Esophagus muscularis mucosa (tissue), 4 donors: ENCODE data around the gene ZNF454. TPM values are rescaled to one million over a fixed set of nuclear protein-coding genes. Genes with fewer than 3 reads are reported as not detected.

Source experiments
- DNase-seq: peaks from one replicate; pipeline ENCODE4 v3.0.0-alpha.2; 2017; ENCODE audit errors: extremely low spot score
- H3K27ac ChIP-seq, 4 donors: fragments of 200-600 bp; sonication (generic); replicated peaks in 1 of 4; 1 replicate in 3 of 4; 2 replicates in 1 of 4; pipeline ENCODE4 v1.5.1; 2016 to 2019; ENCODE audit warnings: mild to moderate bottlenecking in 1 of 4
- H3K27me3 ChIP-seq, 4 donors: fragments of 200-600 bp; sonication (generic); one replicate each; pipeline versions ENCODE4 v1.5.1 to v1.6.0; 2016 to 2019
- H3K36me3 ChIP-seq, 4 donors: fragments of 200-600 bp; sonication (generic); one replicate each; pipeline ENCODE4 v1.5.1; 2016 to 2019
- H3K4me1 ChIP-seq, 4 donors: fragments of 200-600 bp; sonication (generic); one replicate each; pipeline ENCODE4 v1.5.1; 2016 to 2019
- H3K4me3 ChIP-seq, 4 donors: fragments of 200-600 bp; sonication (generic); 1 replicate in 2 of 4; 2 replicates in 2 of 4; pipeline ENCODE4 v1.5.1; 2016 to 2019; ENCODE audit warnings: mild to moderate bottlenecking in 4 of 4, moderate library complexity in 1 of 4
- H3K9me3 ChIP-seq, 4 donors: fragments of 200-600 bp; sonication (generic); 1 replicate in 3 of 4; 2 replicates in 1 of 4; pipeline ENCODE4 v1.5.1; 2016 to 2019
- CTCF ChIP-seq, 3 experiments: fragments of 200-600 bp in 2 of 3; fragments of 450-650 bp in 1 of 3; sonication (generic) in 2 of 3; IDR thresholded peaks; one replicate each; pipeline ENCODE4 v1.5.1; 2017 to 2019; ENCODE audit warnings: antibody characterized with exemption in 3 of 3, mild to moderate bottlenecking in 2 of 3, moderate library complexity in 1 of 3
- EP300 ChIP-seq: sonication (generic); formaldehyde crosslinking; IDR thresholded peaks from one replicate; pipeline ENCODE4 v1.6.1; 2017; ENCODE audit warnings: antibody characterized with exemption
- POLR2A ChIP-seq: fragments of 450-650 bp; IDR thresholded peaks from one replicate; pipeline ENCODE4 v1.6.1; 2017; ENCODE audit warnings: antibody characterized with exemption, moderate library complexity, mild to moderate bottlenecking, low read depth
- POLR2AphosphoS5 ChIP-seq, 2 donors: sonication (generic); formaldehyde crosslinking; IDR thresholded peaks; one replicate each; pipeline ENCODE4 v1.6.1; 2017; ENCODE audit warnings: antibody characterized with exemption in 2 of 2
- WGBS: methylation state at CpG from one replicate; pipeline ENCODE4 v1.1.5; 2018; 5-methylcytosine and 5-hydroxymethylcytosine counted together
- intact Hi-C: fragments of 100-400 bp; cut with DNase I; formaldehyde crosslinking; loops from one replicate; pipeline ENCODE4 v1.15.1; 2023
- total RNA-seq, 4 donors: library from RNA; depleted of rRNA; stranded (reverse); fragments of >200 nt; gene quantifications; one replicate each; pipeline versions ENCODE4 v1.1.0 to v1.2.1, GENCODE V29; 2016

The ZNF454 gene
- total RNA-seq, 4 donors from 2014 or later = 2.3 to 4.8 (median 4.2) TPM

- H3K4me1 ChIP-seq = peaks cover 0 to 16% (median 3%) of the 10 kb centered on the region in 4 donors
- no peak for TF ChIP-seq CTCF (IDR thresholded peaks at IDR 0.05)
- TF ChIP-seq POLR2A = no peak
- TF ChIP-seq POLR2AphosphoS5 (IDR thresholded peaks at IDR 0.05) = no peak
- TF ChIP-seq EP300 = no peak
These were observed 54.3 kb downstream of the ZNF454 start for GRCh38 chr5:178995341-178995690.

GRCh38 chr5:178996156-178996555 is 55.2 kb downstream of the ZNF454 start:
- Histone ChIP-seq H3K36me3 (no peaks in the 10 kb centered on the region), H3K4me1 (peaks cover 0 to 16% (median 3%) of the 10 kb centered on the region in 4 donors), H3K27ac (no peak overlapping the region), H3K27me3 (peaks cover 0 to 59% (median 0%) of the 10 kb centered on the region in 4 donors), H3K4me3 (no peak overlapping the region), H3K9me3 (no peaks in the 10 kb centered on the region)
- 96% methylated on average over 3 of the region's 11 CpGs for WGBS
- no peak for DNase-seq
- intact Hi-C loops = no loop called here
- no peak for TF ChIP-seq CTCF (IDR thresholded peaks at IDR 0.05)
- TF ChIP-seq EP300 = no peak
- no peak for TF ChIP-seq POLR2A
- no peak for TF ChIP-seq POLR2AphosphoS5 (IDR thresholded peaks at IDR 0.05)

More at GRCh38 chr5:178995341-178995690, 54.3 kb downstream of the ZNF454 start:
- peak overlapping the region in 1 of 4 donors; percentile 7 for H3K4me3 ChIP-seq
- WGBS = 8% methylated on average over 6 of the region's 6 CpGs
- no peak overlapping the region for H3K27ac ChIP-seq
- no peak for DNase-seq
- H3K36me3 ChIP-seq = no peaks in the 10 kb centered on the region
- peaks cover 0 to 64% (median 0%) of the 10 kb centered on the region in 4 donors for H3K27me3 ChIP-seq
- intact Hi-C loops = no loop called here
- H3K9me3 ChIP-seq = peaks cover 0 to 8% (median 2%) of the 10 kb centered on the region in 4 donors

- WGBS = 69% methylated on average over 6 of the region's 6 CpGs
- H3K27me3 ChIP-seq = peaks cover 0 to 51% (median 0%) of the 10 kb centered on the region in 4 donors
- TF ChIP-seq POLR2AphosphoS5 (IDR thresholded peaks at IDR 0.05) = no peak
- no peak for TF ChIP-seq CTCF (IDR thresholded peaks at IDR 0.05)
- TF ChIP-seq EP300 = no peak
- no peak for TF ChIP-seq POLR2A
- intact Hi-C loops = no loop called here
- H3K36me3 ChIP-seq = no peaks in the 10 kb centered on the region
- H3K4me1 ChIP-seq = peaks cover 0 to 16% (median 3%) of the 10 kb centered on the region in 4 donors
- no peak overlapping the region for H3K27ac ChIP-seq
- H3K4me3 ChIP-seq = no peak overlapping the region
- no peak for DNase-seq
- no peaks in the 10 kb centered on the region for H3K9me3 ChIP-seq
These were observed 56.2 kb downstream of the ZNF454 start for GRCh38 chr5:178997191-178997590.

GRCh38 chr5:178998441-178998840 is 57.4 kb downstream of the ZNF454 start:
- Histone ChIP-seq H3K4me1 (peaks cover 0 to 16% (median 3%) of the 10 kb centered on the region in 4 donors), H3K27ac (no peak overlapping the region), H3K27me3 (peaks cover 0 to 38% (median 0%) of the 10 kb centered on the region in 4 donors), H3K36me3 (no peaks in the 10 kb centered on the region), H3K9me3 (peaks cover 0 to 4% (median 0%) of the 10 kb centered on the region in 4 donors), H3K4me3 (no peak overlapping the region)
- intact Hi-C loops = no loop called here
- no peak for TF ChIP-seq CTCF (IDR thresholded peaks at IDR 0.05)
- TF ChIP-seq EP300 = no peak
- no peak for TF ChIP-seq POLR2AphosphoS5 (IDR thresholded peaks at IDR 0.05)
- no peak for TF ChIP-seq POLR2A
- 95% methylated on average over 3 of the region's 13 CpGs for WGBS
- no peak for DNase-seq

- H3K36me3 ChIP-seq = no peaks in the 10 kb centered on the region
- no peaks in the 10 kb centered on the region for H3K4me1 ChIP-seq
- no peaks in the 10 kb centered on the region for H3K27me3 ChIP-seq
- intact Hi-C loops = no loop called here
- WGBS = 84% methylated on average over 2 of the region's 2 CpGs
- no peak overlapping the region for H3K4me3 ChIP-seq
- no peak for TF ChIP-seq POLR2AphosphoS5 (IDR thresholded peaks at IDR 0.05)
- no peak for TF ChIP-seq EP300
- no peak for TF ChIP-seq CTCF (IDR thresholded peaks at IDR 0.05)
- no peak for TF ChIP-seq POLR2A
- peaks cover 0 to 35% (median 9%) of the 10 kb centered on the region in 4 donors for H3K9me3 ChIP-seq
- H3K27ac ChIP-seq = no peak overlapping the region
- no peak for DNase-seq
These were observed 65.6 kb downstream of the ZNF454 start for GRCh38 chr5:179006564-179006963.
